HG03135 (cell line): ENCODE measurements around the gene ZFYVE9.

ENCODE experiments used
- ATAC-seq: cut with Tn5 transposase; IDR thresholded peaks from one replicate; pipeline ENCODE4 v1.9.1; 2021; ENCODE audit warnings: mild to moderate bottlenecking, moderate library complexity; ENCODE audit not compliant: unreplicated experiment

ZFYVE9 gene

GRCh38 chr1:52323731-52324130 lies 181.8 kb downstream of the ZFYVE9 start:
- no peak for ATAC-seq

GRCh38 chr1:52325786-52326185 lies 183.9 kb downstream of the ZFYVE9 start:
- ATAC-seq: no peak

- ATAC-seq: no peak
Measured at GRCh38 chr1:52328615-52329014, 186.7 kb downstream of the ZFYVE9 start.

GRCh38 chr1:52332411-52332810 lies 190.5 kb downstream of the ZFYVE9 start:
- ATAC-seq: no peak

- ATAC-seq: no peak
Measured at GRCh38 chr1:52334906-52335528, 193.1 kb downstream of the ZFYVE9 start.

- no peak for ATAC-seq
Measured at GRCh38 chr1:52337439-52337838, 195.6 kb downstream of the ZFYVE9 start.

GRCh38 chr1:52341655-52342260 lies 199.9 kb downstream of the ZFYVE9 start:
- no peak for ATAC-seq

- ATAC-seq: no peak
Measured at GRCh38 chr1:52343979-52344378, 202.1 kb downstream of the ZFYVE9 start.

GRCh38 chr1:52345252-52345651 lies 203.4 kb downstream of the ZFYVE9 start:
- ATAC-seq: no peak

- no peak for ATAC-seq
Measured at GRCh38 chr1:52346653-52347052, 204.8 kb downstream of the ZFYVE9 start.

- ATAC-seq: no peak
Measured at GRCh38 chr1:52348704-52349300, 206.9 kb downstream of the ZFYVE9 start.

- ATAC-seq: no peak
Measured at GRCh38 chr1:52352690-52353089, 210.8 kb downstream of the ZFYVE9 start.

- ATAC-seq: no peak
Measured at GRCh38 chr1:52355436-52355835, 213.5 kb downstream of the ZFYVE9 start.

- no peak for ATAC-seq
Measured at GRCh38 chr1:52355847-52356505, 214.1 kb downstream of the ZFYVE9 start.

GRCh38 chr1:52356818-52357355 lies 215.0 kb downstream of the ZFYVE9 start:
- ATAC-seq: no peak

- ATAC-seq: no peak
Measured at GRCh38 chr1:52357397-52357796, 215.5 kb downstream of the ZFYVE9 start.

- ATAC-seq: no peak
Measured at GRCh38 chr1:52358851-52359497, 217.1 kb downstream of the ZFYVE9 start.

GRCh38 chr1:52359676-52360594 lies 218.0 kb downstream of the ZFYVE9 start:
- no peak for ATAC-seq

- no peak for ATAC-seq
Measured at GRCh38 chr1:52360595-52360968, 218.7 kb downstream of the ZFYVE9 start.

- ATAC-seq: no peak
Measured at GRCh38 chr1:52364235-52364839, 222.4 kb downstream of the ZFYVE9 start.
